GM21619 (cell line): ENCODE measurements around the gene UFD1.
"Not testable (repeated sequence)": the region's sequence is repeated elsewhere in the genome, so short reads cannot be mapped to it uniquely, and the experiment has no call there.

Experiments
- ATAC-seq: cut with Tn5 transposase; IDR thresholded peaks from one replicate; pipeline ENCODE4 v1.9.1; 2021; ENCODE audit not compliant: unreplicated experiment

Gene UFD1

DNA sequence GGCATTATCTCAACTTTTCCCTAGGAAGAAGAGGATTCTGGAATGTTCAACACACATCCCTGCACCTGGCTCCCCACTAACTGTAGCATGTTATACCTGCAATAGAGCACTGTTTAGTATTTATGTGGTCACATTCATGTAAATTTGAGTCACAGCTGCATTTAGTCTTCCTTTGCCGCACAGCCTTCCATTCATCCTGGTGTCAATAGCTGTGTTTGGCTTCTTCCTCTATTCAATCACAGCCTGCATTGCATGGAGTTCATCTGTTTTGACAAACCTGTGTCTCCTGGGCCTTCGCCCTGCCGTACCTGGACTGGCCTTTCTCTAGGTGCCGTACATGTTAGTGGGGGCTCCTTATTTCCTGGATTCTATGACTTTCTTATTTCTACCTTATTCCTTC, 27.4 kb downstream of the UFD1 start:
- no peak for ATAC-seq

DNA sequence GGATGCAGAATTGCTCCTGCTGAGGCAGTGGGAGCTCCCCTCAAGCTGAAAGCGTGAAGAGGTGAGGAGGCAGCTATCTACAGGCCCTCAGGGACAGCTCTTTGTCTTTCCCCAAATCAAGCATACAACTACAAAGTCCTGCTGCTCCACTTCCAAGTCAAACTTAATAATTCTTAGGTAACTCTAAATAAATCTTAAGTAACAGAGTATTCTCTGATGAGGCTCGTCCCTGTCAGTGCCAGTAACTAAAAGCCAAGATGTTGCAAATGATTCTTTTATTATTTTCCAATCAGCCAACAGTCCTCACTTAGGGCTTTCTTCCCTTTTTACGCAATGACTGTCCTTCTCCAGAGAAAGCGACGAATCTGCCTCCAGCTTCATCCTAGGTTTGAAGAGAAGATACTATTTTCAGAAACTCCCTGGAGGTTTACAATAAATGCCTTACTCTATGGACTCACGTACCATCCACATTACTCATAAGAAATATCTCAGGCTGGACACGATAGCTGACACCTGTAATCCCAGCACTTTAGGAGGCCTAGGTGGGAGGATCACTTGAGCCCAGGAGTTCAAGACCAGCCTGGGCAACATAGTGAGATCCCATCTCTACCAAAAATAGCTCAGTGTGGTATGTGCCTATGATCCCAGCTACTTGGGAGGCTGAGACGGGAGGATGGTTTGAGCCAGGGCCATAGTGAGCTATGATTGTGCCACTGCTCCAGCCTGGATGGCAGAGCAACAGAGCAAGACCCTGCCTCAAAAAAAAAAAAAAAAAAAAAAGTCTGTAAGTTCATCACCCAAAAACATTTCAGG, 28.4 kb downstream of the UFD1 start:
- ATAC-seq = no peak

DNA sequence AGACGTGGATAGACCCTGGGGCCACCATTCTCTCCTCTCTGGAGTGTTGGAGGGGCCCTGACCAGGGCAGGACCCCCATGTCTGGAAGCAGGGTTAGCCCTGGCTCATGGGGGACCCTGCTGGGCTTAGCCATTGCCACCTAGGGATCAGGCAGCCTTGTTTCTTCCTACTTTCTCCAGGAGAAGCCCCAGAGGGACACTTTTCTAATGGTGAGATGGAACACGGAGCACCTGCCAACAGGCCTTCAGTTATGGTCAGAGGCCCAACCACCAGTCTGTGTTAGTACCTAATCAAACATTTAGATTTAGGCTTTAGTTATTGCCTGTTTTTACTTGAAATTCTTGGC, 29.6 kb downstream of the UFD1 start:
- ATAC-seq = no peak

DNA sequence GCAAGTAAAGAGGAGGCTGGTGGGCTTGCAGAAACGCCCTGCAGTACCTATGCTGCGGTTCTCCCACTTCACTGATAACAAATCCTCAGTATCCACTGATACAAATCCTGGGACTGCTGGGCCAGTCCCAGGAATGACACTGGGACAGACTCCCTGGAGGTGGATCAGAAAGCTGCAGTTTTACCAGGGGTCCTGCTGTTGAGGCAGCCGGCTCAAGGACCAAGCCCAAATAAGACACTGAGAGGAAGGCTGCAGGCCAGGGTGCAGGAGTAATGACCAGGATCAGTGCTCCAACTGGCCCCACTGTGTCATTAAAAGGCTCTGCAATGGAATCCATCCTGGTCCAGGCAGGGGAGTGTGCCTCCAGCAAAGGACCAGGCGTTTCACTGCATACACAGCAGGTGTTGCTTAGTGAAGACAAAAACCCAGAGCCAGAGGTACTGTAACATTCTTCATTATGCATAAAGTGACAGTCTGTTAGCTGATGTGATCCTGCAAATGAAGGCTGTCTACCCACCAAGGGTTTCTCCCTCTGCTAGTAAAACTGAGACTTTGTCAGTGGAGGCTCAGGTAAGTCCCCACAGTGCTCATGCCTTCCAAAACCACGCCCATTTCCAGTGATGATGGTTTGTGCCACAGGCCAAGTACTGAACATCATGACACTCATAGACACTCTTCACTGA, 30.1 kb downstream of the UFD1 start:
- no peak for ATAC-seq

DNA sequence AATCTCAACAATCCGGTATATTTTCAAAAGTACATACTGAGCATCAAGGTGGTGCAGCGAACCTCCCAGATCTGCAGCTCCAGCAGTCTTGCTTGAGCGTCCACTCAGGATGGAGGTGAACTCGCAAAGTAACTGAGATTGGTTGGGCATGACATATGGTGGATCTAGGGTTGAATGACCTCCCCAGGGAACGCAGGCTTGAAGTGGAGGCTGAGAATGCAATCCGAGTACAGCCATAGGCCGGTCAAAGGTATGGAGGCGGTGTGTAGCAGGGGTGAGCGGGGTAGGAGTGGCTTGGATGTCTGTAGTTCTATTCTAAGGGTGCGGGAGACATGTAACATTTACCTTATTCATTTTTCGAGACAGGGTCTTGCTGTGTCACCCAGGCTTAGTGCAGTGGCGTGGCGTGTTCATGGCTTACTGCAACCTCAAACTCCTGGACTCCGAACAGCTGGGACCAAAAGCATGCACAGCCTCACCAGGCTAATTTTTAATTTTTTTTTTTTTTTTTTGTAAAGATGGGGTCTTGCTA, 30.9 kb downstream of the UFD1 start:
- ATAC-seq = peak; percentile 31

DNA sequence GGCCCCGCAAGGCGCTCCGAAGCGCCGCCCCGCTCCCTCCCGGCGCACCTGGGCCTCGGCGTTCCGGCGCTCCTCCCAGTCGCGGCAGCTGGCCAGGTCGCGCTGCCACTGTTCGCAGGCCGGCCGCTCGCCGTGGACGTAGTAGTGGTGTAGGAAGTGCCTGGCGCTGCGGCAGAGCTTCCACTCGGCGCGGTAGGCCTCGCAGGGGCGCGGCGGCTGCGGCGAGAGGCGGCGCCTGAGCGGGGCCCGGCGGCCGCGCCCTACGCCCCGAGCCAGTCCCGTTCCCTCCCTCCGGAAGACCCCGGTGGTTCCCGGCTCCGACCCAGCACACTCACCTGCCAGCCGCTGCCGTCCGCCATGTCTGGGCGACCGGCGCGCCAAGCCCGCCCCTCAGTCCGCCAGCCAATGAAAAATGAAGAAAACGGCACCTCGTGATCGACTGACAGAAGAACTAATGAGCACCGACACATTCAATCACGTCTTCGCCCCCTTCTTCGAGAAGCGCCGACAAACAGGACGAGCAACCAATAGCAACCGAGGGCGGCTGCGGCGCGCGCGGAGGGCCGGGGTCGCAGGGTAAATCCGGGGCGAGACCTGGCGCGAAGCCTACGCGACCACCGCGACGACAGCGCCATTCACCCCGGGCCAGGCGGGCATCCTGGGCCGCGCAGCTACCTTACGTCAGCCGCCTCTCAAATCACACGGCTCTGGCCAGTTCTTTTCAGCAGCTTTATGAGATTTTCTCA, 31.5 kb downstream of the UFD1 start, which contains the start of gene C22orf39:
Gene C22orf39, minus strand, starts transcription at position 382 of the 746 bp plus-strand sequence. Its CDS starts 23 bp downstream, at position 359.
- ATAC-seq = peak; percentile 67

DNA sequence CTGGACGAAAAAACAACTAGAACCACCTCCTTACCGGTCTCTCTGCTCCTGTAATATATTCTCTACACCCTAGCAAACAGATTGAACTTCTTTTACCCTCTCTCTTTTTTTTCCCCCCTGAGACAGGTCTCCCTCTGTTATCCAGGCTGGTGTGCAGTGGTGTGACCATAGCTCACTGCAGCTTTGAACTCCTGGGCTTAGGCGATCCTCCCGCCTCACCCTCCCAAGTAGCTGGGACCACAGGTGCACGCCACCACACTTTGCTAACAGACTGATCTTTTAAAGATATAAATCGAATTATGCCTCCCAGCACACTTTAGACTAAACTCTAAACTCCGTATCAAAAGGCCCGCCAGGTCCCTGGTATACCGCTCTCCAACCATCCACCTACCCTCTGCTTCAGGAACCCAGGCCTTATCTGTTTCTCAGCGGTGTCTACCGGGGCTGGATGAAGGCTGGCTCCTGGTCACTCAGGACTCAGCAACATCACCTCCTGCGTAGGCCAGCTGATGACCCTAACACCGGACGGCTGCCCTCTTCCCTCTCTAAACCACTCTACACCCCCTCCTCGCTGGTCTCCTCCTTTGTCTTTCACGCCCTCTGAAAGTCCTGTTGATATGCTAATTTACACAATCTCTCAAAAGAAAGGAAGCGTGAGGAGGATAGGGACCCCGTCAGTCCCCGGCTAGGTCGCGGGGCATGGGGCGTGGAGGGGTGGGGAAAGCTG, 32.2 kb downstream of the UFD1 start:
- ATAC-seq = no peak

DNA sequence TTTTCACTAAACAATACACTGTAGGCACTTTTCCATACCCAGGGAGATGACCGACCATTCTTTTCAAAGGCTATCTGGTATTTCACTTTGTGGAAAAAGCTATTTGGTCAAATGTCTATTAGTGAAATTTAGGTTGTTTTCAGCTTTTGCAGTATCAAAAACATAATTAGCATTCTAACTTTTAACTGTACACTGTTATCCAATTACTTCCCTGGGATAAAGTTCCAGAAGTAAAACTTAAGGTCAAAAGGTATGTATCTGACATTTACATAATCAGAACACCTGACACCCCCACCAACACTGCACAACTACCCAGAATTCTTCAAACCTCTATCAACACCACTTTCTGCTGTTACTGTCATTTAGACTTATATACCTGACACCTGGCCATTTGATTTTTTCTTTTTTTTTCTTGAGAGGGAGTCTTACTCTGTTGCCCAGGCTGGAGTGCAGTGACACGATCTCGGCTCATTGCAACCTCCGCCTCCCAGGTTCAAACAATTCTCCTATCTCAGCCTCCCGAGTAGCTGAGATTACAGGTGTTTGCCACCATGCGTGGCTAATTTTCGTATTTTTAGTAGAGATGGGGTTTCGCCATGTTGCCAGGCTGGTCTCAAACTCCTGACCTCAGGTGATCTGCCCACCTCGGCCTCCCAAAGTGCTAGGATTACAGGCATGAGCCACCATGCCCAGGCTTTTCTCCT, 33.6 kb downstream of the UFD1 start:
- not testable (repeated sequence) for ATAC-seq

DNA sequence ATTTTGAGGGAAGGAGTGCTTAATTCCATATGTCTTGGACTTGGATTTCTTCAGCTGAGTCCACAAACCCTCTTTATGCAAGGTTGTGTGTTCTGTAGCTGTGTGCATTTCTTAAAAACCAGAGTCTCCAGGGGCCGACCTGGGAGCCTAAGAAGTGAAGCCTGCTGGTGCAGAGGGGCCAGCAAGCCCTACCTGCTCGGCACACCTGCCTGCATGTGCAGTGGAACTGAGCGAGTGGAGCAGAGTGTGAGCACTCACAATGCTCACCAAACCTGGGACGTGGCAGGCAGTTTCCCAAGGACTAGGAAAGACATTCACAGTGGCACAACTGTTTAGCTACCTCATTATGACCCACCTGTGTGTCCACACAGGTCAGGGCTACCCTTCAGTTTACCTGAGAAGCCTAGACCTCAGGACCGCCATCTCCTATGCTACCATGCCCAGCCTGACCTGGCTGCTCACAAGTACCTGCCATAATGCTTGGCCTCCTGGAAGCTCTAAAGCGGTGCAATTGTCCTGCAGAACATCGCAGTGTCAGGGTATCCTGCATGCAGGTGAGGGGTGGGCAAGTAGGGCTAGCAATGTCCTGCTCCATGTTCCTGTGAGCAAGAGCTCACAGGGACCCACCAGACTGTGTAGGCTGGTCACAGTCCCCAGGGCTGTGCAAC, 35.3 kb downstream of the UFD1 start:
- ATAC-seq = no peak

DNA sequence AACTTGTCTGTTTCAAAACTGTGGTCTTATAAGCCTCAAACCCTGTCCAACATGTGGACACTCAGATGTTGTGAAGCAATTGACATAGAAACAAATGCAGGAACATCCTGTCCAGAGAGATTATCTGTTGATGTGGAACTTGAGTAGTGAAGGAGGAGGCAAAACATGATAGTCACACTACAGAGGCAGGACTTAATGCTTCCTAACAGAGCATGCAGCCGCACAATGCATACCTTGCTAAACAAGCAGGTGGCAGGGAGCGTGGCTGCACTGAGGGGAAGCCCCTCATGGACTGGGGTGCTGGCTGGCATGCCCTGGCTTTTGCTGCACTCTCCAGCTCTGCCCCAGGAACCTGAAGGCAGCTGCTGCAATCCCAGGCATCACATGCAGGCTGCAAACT, 36.8 kb downstream of the UFD1 start:
- ATAC-seq = no peak

DNA sequence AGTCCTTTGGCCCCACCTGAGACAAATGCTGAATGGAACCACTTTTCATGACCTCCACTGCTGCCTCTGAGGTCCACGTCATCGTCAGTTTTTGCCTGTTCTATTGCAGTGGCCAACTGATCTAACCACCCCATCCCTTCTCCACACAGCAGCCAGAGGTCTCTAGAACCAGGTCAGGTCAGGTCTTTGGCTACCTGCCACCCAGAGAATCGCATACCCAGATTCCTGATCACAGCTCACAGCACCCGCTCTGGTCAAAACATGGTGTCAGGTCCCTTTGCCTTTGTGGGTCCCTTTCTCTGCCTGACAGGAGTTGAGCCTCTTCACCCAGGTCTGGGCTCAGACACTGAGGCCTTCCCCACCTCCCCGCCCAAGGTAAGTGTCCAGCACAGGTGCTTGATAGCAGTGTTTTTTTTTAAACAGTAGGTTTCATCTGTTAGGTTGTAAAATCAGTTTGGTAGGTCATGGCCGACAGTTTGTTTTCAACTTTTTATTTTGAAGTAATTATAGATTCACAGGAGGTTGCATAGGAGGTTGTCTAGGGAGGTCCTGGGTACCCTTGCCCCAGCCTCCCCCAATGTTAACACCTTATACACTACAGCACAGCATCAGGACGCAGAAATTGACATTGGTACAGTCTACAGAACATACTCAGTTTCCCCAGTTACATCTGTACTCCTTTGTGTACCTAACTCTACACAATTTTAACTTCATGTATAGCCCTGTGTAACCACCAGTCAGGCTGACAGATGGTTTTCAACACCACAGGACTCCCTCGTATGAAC, 38.4 kb downstream of the UFD1 start:
- ATAC-seq = no peak

DNA sequence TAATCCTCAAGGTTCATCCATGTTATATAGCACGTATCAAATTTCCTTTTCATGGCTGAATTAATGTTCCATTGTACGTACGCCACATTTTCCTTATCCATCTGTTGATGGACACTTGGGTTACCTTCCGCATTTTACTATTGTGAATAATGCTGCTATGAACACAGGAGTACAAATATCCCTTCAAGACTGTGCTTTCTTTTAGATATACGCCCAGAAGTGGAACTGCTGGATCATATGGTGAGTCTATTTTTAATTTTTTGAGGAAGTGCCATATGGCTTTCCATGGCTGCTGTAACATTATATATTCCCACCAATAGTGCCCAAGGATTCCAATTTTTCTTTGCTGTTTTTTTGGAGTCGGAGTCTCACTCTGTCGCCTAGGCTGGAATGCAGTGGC, 40.7 kb downstream of the UFD1 start:
- ATAC-seq = no peak

DNA sequence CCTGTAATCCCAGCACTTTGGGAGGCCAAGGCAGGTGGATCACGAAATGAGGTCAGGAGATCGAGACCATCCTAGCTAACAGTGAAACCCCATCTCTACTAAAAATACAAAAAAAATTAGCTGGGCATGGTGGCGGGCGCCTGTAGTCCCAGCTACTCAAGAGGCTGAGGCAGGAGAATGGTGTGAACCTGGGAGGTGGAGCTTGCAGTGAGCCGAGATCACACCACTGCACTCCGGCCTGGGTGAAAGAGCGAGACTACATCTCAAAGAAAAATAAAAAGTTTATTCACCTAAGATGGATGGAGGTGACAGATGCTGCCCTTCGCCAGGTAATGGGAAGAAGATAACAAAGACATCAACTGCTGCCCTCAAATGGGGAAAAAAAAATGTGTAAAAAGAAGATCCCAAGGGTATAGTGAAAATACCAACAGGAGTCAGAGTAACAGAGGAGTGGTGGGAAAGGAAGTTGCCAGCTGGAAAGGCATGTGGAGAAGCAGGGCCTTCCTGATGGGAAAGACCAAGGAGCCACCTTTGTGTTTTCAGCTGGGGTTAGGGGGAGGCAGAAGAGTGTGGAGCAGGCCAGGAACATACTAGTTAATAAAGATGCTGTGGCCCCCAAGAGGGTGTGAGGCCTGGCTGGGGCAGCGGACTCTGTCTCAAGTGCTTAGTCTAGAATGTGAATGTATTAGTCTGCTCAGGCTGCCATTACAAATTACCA, 42.4 kb downstream of the UFD1 start:
- not testable (repeated sequence) for ATAC-seq

DNA sequence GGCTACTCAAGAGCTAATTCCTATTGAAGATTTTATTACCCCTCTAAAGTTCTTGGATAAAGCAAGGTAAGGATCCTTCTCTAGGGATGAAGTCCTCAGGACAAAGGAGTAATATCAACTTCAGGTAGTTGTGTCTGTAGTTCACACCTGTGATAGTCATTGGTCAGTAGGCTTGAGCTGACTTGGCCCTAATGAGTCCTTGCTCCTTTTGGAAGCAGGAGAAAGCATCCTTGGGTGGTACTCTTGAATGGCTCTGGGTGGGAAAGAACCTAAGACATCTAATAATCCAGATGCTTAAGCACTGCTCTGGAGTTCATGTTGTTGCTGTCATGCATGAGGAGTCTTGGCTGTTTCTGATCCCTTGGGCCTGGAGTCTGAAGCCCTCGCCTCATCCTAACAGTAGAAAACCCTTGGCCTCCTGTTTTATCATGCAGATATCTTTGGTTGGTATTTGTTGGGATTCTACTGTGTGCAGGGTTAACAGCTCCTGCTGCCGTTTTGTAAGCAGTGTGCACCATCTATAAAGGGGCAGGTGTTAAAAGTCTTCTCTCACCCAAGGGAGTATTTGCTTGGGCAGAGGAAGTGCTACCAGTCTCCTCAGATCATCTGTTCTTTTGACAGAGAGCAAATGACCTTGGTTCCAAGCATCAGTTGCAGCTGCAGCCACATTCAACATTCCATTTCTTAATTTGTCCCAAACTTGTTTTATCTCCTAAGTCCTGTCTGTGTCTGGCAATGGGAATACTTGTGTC, 44.0 kb downstream of the UFD1 start:
- no peak for ATAC-seq

DNA sequence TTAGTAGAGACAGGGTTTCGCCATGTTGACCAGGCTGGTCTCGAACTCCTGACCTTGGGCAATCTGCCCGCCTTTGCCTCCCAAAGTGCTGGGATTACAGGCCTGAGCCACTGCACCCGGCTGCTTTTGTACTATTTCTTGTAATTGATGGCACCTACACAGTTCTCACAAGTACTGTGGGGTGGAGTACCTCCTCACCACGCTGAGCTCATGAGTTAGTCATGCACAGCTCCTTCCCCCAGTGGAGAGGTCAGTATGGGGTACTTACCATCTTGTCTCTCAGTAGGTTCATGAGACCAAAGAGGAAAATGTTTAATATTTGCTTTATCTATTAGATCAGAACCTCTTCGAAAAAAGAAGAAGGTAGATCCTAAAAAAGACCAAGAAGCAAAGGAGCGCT, 44.6 kb downstream of the UFD1 start:
- ATAC-seq = no peak

DNA sequence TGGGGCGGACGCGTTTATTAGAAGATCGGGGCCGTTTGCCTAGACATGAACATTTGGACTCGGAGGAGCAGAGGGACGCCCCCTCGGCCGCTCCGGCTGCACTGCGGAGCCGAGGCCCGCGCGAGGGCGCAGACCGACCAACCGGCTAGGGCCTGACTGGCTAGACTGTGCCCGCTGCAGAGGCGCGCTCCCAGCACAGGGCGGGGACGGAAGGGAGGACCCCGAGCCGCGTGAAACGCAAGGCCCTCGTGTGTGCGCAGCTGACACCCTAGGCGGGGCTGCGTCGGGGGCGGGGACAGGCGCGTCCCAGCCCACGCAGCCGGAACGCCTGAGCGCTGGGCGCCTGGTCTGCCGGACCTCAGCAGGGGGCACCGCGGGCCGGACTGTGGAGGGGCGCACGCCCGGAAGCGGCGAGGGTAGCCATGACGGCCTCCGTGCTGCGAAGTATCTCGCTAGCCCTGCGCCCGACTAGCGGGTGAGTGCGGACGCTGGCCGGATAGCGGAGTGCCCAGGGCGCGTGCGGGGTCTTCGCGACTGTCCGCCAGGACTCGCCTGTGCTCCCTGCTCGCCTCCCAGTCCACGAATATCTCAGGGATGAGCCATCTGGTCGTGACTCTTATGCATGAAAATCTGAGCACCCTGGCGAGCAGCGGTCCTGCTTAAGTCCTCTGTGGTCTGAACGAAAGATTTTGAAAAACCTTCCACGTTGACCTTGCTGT, 46.7 kb downstream of the UFD1 start, which contains the start of gene MRPL40:
Gene MRPL40, plus strand, starts transcription at position 413 of the 719 bp plus-strand sequence. Its CDS starts 10 bp downstream, at position 423.
- ATAC-seq = peak; percentile 70

DNA sequence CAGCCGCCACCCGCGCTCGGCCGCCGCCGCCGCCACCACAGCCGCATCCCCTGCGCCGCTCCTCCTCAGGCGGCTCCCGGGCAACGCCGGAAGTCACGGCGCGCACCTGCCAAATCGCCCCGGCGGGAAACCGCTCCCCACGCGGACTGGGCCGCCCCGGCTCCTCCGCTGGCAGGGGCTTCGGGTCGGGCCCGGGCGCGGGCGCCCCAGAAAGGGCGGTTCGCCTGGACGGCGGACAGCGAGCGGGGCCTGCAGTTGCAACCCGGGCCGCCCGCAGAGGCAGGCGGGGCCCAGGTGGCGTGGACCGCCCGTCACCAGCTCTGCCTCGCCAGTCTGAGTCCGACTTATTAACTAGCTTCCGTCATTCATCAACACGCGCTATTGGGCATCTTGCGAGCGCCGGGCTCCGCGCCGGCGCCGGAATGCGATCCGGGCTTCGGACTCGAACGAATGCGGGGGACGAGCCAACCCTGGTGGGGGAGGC, 47.3 kb downstream of the UFD1 start, which contains the start of gene HIRA:
Gene HIRA, minus strand, starts transcription at position 85 of the 484 bp plus-strand sequence. CDS start 257 bp downstream, outside the sequence.
- peak; percentile 39 for ATAC-seq
